Fibroblast of lung (primary cell): Measurements from ENCODE around the gene CTSC. TPM values are rescaled to one million over a fixed set of nuclear protein-coding genes. Genes with fewer than 3 reads are reported as not detected.

ENCODE experiments used
- DNase-seq, 2 donors: peaks; one replicate each; pipeline versions ENCODE4 v3.0.0 to v3.0.0-alpha.2; 2010; ENCODE audit warnings: low read depth in 2 of 2
- H2AFZ ChIP-seq: 2 replicates; pipeline ENCODE4 v1.5.1; 2012; ENCODE audit warnings: low read length, control low read depth, inconsistent platforms
- H3K27ac ChIP-seq: 2 replicates; pipeline ENCODE4 v1.5.1; 2011; ENCODE audit warnings: low read length, control low read depth; ENCODE audit not compliant: insufficient read depth
- H3K27me3 ChIP-seq: 2 replicates; pipeline ENCODE4 v1.5.1; 2011; ENCODE audit warnings: mild to moderate bottlenecking, low read length; ENCODE audit not compliant: control insufficient read depth, insufficient read depth
- H3K36me3 ChIP-seq: 2 replicates; pipeline ENCODE4 v1.5.1; 2011; ENCODE audit warnings: low read length; ENCODE audit not compliant: control insufficient read depth, insufficient read depth
- H3K4me1 ChIP-seq: 2 replicates; pipeline ENCODE4 v1.5.1; 2011; ENCODE audit warnings: low read length; ENCODE audit not compliant: control insufficient read depth, insufficient read depth; ENCODE audit errors: extremely low read depth
- H3K4me2 ChIP-seq: 2 replicates; pipeline ENCODE4 v1.5.1; 2011; ENCODE audit warnings: low read length, control low read depth; ENCODE audit not compliant: insufficient read depth; ENCODE audit errors: extremely low read depth
- H3K4me3 ChIP-seq, 4 experiments: fragments of 200-600 bp in 1 of 4; sonication (generic) in 1 of 4; replicated peaks in 1 of 4; 2 replicates each; pipeline ENCODE4 v1.5.1; 2011 to 2016; ENCODE audit warnings: low read length in 4 of 4, low read depth in 3 of 4, mild to moderate bottlenecking in 3 of 4, control low read depth in 2 of 4, inconsistent platforms in 1 of 4, mixed read lengths in 1 of 4; ENCODE audit not compliant: insufficient read depth in 1 of 4; ENCODE audit errors: control extremely low read depth in 1 of 4
- H3K79me2 ChIP-seq: 2 replicates; pipeline ENCODE4 v1.5.1; 2012; ENCODE audit warnings: mild to moderate bottlenecking, low read length, inconsistent platforms; ENCODE audit not compliant: control insufficient read depth, insufficient read depth
- H3K9ac ChIP-seq: 2 replicates; pipeline ENCODE4 v1.5.1; 2011; ENCODE audit warnings: mild to moderate bottlenecking, low read length, control low read depth; ENCODE audit not compliant: insufficient read depth
- H3K9me3 ChIP-seq: 2 replicates; pipeline ENCODE4 v1.5.1; 2012; ENCODE audit warnings: low read depth, low read length; ENCODE audit not compliant: control insufficient read depth, insufficient read depth
- H4K20me1 ChIP-seq: 2 replicates; pipeline ENCODE4 v1.5.1; 2011; ENCODE audit warnings: low read length; ENCODE audit not compliant: control insufficient read depth, insufficient read depth; ENCODE audit errors: extremely low read depth
- EZH2 ChIP-seq: IDR thresholded peaks from 2 replicates; pipeline ENCODE4 v1.5.1; 2012; ENCODE audit warnings: low read length, control low read depth, mild to moderate bottlenecking; ENCODE audit errors: missing control alignments
- polyA plus RNA-seq, 2 donors: library from polyadenylated mRNA; depleted of rRNA in 1 of 2; stranded (reverse) in 1 of 2; unstranded in 1 of 2; fragments of >200 nt; gene quantifications; 2 replicates each; pipeline ENCODE4 v1.2.1, GENCODE V29; 2011 to 2012; ENCODE audit warnings: missing spikeins in 1 of 2
- total RNA-seq: library from RNA; depleted of rRNA; stranded (reverse); fragments of >200 nt; gene quantifications from 2 replicates; pipeline ENCODE4 v1.2.1, GENCODE V29; 2014
- TF ChIP-seq, protein P1 (sequence below), 2 donors: IDR thresholded peaks in 1 of 2; conservative IDR thresholded peaks in 1 of 2; 1 replicate in 1 of 2; 2 replicates in 1 of 2; pipeline ENCODE4 v1.5.1; 2011 to 2012; ENCODE audit warnings: low read length in 2 of 2, control low read depth in 1 of 2, inconsistent platforms in 1 of 2, low read depth in 1 of 2, mild to moderate bottlenecking in 1 of 2

CTSC gene
- total and polyA plus RNA-seq, 2 donors (not counting 1 experiment from before 2014, with no cell fraction given): 75.8 to 593 TPM

DNA sequence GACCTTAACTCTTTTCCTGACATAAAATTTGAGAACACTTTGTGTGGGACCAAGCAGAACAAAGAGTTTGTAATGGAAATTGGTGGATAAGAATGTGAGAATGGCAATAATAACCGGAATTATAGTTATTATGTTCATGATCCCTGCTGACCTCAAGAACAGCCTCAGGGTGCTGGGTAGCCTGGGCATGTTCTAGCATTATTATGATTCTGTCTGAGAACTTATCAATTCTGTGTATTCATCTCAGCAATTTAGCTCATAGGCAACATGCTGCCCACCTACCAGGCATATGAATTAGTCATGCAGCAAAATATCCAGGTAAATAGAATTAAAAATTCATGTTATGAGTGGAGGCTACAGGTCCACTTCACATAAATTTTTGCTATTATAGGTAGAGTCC, 61.9 kb downstream of the CTSC start:
- Histone ChIP-seq H3K79me2 (no peaks in the 10 kb centered on the region), H3K4me2 (no peak overlapping the region), H2AFZ (no peak overlapping the region), H3K27ac (no peak overlapping the region), H3K36me3 (no peaks in the 10 kb centered on the region), H3K4me3 (no peak overlapping the region), H3K4me1 (no peaks in the 10 kb centered on the region), H3K9ac (no peak overlapping the region), H3K27me3 (no peaks in the 10 kb centered on the region), H3K9me3 (no peaks in the 10 kb centered on the region), H4K20me1 (no peaks in the 10 kb centered on the region)
- TF ChIP-seq, protein P1, sequence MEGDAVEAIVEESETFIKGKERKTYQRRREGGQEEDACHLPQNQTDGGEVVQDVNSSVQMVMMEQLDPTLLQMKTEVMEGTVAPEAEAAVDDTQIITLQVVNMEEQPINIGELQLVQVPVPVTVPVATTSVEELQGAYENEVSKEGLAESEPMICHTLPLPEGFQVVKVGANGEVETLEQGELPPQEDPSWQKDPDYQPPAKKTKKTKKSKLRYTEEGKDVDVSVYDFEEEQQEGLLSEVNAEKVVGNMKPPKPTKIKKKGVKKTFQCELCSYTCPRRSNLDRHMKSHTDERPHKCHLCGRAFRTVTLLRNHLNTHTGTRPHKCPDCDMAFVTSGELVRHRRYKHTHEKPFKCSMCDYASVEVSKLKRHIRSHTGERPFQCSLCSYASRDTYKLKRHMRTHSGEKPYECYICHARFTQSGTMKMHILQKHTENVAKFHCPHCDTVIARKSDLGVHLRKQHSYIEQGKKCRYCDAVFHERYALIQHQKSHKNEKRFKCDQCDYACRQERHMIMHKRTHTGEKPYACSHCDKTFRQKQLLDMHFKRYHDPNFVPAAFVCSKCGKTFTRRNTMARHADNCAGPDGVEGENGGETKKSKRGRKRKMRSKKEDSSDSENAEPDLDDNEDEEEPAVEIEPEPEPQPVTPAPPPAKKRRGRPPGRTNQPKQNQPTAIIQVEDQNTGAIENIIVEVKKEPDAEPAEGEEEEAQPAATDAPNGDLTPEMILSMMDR (conservative IDR thresholded peaks at IDR 0.05 in 1 of 2, IDR thresholded peaks at IDR 0.05 in 1 of 2; ENCODE audit: low read depth in 1 of 2, low read length in 2 of 2): no peak
- no peak for TF ChIP-seq EZH2
- no peak for DNase-seq

- H3K9me3 ChIP-seq: no peaks in the 10 kb centered on the region
- no peak for DNase-seq
- no peaks in the 10 kb centered on the region for H4K20me1 ChIP-seq
- no peak overlapping the region for H3K27ac ChIP-seq
- no peak overlapping the region for H3K4me2 ChIP-seq
- no peak overlapping the region for H2AFZ ChIP-seq
- H3K36me3 ChIP-seq: no peaks in the 10 kb centered on the region
- H3K79me2 ChIP-seq: no peaks in the 10 kb centered on the region
- H3K27me3 ChIP-seq: no peaks in the 10 kb centered on the region
- TF ChIP-seq, protein P1 (conservative IDR thresholded peaks at IDR 0.05 in 1 of 2, IDR thresholded peaks at IDR 0.05 in 1 of 2; ENCODE audit: low read depth in 1 of 2, low read length in 2 of 2): no peak
- TF ChIP-seq EZH2: no peak
- H3K4me3 ChIP-seq: no peak overlapping the region
- no peak overlapping the region for H3K9ac ChIP-seq
- no peaks in the 10 kb centered on the region for H3K4me1 ChIP-seq
These were observed 70.6 kb downstream of the CTSC start for GRCh38 chr11:88266919-88267318.

- Histone ChIP-seq H3K4me2 (no peak overlapping the region), H3K4me1 (no peaks in the 10 kb centered on the region), H4K20me1 (no peaks in the 10 kb centered on the region), H3K9me3 (no peaks in the 10 kb centered on the region), H3K9ac (no peak overlapping the region), H3K4me3 (no peak overlapping the region), H3K79me2 (no peaks in the 10 kb centered on the region), H3K36me3 (no peaks in the 10 kb centered on the region), H2AFZ (no peak overlapping the region), H3K27ac (no peak overlapping the region), H3K27me3 (no peaks in the 10 kb centered on the region)
- DNase-seq: no peak
- no peak for TF ChIP-seq EZH2
- TF ChIP-seq, protein P1 (conservative IDR thresholded peaks at IDR 0.05 in 1 of 2, IDR thresholded peaks at IDR 0.05 in 1 of 2; ENCODE audit: low read depth in 1 of 2, low read length in 2 of 2): no peak
These were observed 71.4 kb downstream of the CTSC start for GRCh38 chr11:88266157-88266556.
